ENCODE measurements around the gene TMEM140.

DNA sequence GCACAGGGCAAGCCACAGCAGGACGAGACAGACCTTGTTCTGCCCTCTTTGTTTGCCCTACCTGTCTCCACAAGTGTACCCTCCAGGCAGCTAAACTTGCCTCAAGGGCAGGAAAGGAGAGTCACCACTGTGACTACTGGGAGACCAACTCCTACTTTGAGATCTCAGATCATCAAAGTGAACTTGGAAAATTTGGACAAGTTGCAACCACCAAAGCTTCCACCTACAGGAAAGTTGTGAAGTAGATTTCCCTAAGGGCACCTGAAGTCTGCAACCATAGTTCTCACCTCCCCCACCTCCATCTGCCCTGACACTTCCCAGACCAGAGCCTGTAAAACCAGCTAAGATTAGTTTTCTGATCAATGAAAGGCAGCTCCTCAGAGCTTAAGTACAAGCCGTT lies 66.0 kb downstream of the TMEM140 start:
- TF ChIP-seq, protein P1, sequence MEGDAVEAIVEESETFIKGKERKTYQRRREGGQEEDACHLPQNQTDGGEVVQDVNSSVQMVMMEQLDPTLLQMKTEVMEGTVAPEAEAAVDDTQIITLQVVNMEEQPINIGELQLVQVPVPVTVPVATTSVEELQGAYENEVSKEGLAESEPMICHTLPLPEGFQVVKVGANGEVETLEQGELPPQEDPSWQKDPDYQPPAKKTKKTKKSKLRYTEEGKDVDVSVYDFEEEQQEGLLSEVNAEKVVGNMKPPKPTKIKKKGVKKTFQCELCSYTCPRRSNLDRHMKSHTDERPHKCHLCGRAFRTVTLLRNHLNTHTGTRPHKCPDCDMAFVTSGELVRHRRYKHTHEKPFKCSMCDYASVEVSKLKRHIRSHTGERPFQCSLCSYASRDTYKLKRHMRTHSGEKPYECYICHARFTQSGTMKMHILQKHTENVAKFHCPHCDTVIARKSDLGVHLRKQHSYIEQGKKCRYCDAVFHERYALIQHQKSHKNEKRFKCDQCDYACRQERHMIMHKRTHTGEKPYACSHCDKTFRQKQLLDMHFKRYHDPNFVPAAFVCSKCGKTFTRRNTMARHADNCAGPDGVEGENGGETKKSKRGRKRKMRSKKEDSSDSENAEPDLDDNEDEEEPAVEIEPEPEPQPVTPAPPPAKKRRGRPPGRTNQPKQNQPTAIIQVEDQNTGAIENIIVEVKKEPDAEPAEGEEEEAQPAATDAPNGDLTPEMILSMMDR (optimal IDR thresholded peaks at IDR 0.05 in 1 of 3, IDR thresholded peaks at IDR 0.05 in 1 of 3, conservative IDR thresholded peaks at IDR 0.05 in 1 of 3; ENCODE audit: extremely low read depth in 1 of 3, insufficient read depth in 2 of 3, low read length in 3 of 3), result no peak
- TF ChIP-seq EZH2 (IDR thresholded peaks at IDR 0.05; ENCODE audit: low read length), result no peak
